ENCODE data around the gene ZNF354C. TPM values are rescaled to one million over a fixed set of nuclear protein-coding genes. Genes with fewer than 3 reads are reported as not detected.
"Not testable (repeated sequence)": the region's sequence is repeated elsewhere in the genome, so short reads cannot be mapped to it uniquely, and the experiment has no call there.

ZNF354C gene
- total and polyA plus RNA-seq, 5 donors from 2014 or later: 0.64 to 4.5 (median 1.1) TPM

- not testable (repeated sequence) for H3K4me1 Mint-ChIP-seq; H3K36me3 Mint-ChIP-seq; H3K27me3 Mint-ChIP-seq; H3K27ac Mint-ChIP-seq; ATAC-seq (ENCODE audit: low read depth in 2 of 2); H3K4me3 ChIP-seq (ENCODE audit: low read depth, low read length); H3K4me3 Mint-ChIP-seq; H3K27me3 ChIP-seq (ENCODE audit: control insufficient read depth, insufficient read depth, low read length); DNase-seq; H3K36me3 ChIP-seq (ENCODE audit: control insufficient read depth, insufficient read depth, low read length); H3K27ac ChIP-seq (ENCODE audit: insufficient read depth, low read length, poor library complexity, severe bottlenecking); H3K4me1 ChIP-seq (ENCODE audit: control insufficient read depth, insufficient read depth, low read length, poor library complexity, severe bottlenecking)
- peaks cover 0 to 34% (median 8%) of the 10 kb centered on the region in 7 donors for H3K9me3 Mint-ChIP-seq
- peaks cover 28 to 34% of the 10 kb centered on the region in 2 experiments for H3K9me3 ChIP-seq (ENCODE audit: control insufficient read depth in 2 of 2, low read length in 2 of 2)
These were observed 41.1 kb downstream of the ZNF354C start for GRCh38 chr5:179101282-179101681.

- peaks cover 17 to 18% of the 10 kb centered on the region in 2 experiments for H3K9me3 ChIP-seq (ENCODE audit: control insufficient read depth in 2 of 2, low read length in 2 of 2)
- H3K4me3 ChIP-seq (ENCODE audit: low read depth, low read length): no peak overlapping the region
- no peaks in the 10 kb centered on the region for H3K27me3 ChIP-seq (ENCODE audit: control insufficient read depth, insufficient read depth, low read length)
- ATAC-seq (ENCODE audit: low read depth in 2 of 2): no peak
- Mint-ChIP-seq H3K4me3 (no peak overlapping the region), H3K36me3 (peaks cover 9% of the 10 kb centered on the region), H3K27me3 (no peaks in the 10 kb centered on the region), H3K9me3 (peaks cover 0 to 50% (median 14%) of the 10 kb centered on the region in 7 donors), H3K27ac (no peak overlapping the region), H3K4me1 (no peaks in the 10 kb centered on the region)
- H3K36me3 ChIP-seq (ENCODE audit: control insufficient read depth, insufficient read depth, low read length): no peaks in the 10 kb centered on the region
- no peak overlapping the region for H3K27ac ChIP-seq (ENCODE audit: insufficient read depth, low read length, poor library complexity, severe bottlenecking)
- H3K4me1 ChIP-seq (ENCODE audit: control insufficient read depth, insufficient read depth, low read length, poor library complexity, severe bottlenecking): no peaks in the 10 kb centered on the region
- no peak for DNase-seq
These were observed 50.4 kb downstream of the ZNF354C start for GRCh38 chr5:179110528-179110927.

- Histone ChIP-seq H3K4me1 (ENCODE audit: control insufficient read depth, insufficient read depth, low read length, poor library complexity, severe bottlenecking) (no peaks in the 10 kb centered on the region), H3K9me3 (ENCODE audit: control insufficient read depth in 2 of 2, low read length in 2 of 2) (peaks cover 17 to 18% of the 10 kb centered on the region in 2 experiments), H3K4me3 (ENCODE audit: low read depth, low read length) (no peak overlapping the region), H3K27me3 (ENCODE audit: control insufficient read depth, insufficient read depth, low read length) (no peaks in the 10 kb centered on the region), H3K27ac (ENCODE audit: insufficient read depth, low read length, poor library complexity, severe bottlenecking) (no peak overlapping the region), H3K36me3 (ENCODE audit: control insufficient read depth, insufficient read depth, low read length) (no peaks in the 10 kb centered on the region)
- peaks cover 9% of the 10 kb centered on the region for H3K36me3 Mint-ChIP-seq
- H3K27me3 Mint-ChIP-seq: no peaks in the 10 kb centered on the region
- DNase-seq (no peak), ATAC-seq (ENCODE audit: low read depth in 2 of 2) (no peak)
- no peaks in the 10 kb centered on the region for H3K4me1 Mint-ChIP-seq
- H3K4me3 Mint-ChIP-seq: no peak overlapping the region
- H3K27ac Mint-ChIP-seq: no peak overlapping the region
- H3K9me3 Mint-ChIP-seq: peaks cover 0 to 54% (median 14%) of the 10 kb centered on the region in 7 donors
These were observed 51.4 kb downstream of the ZNF354C start for GRCh38 chr5:179111267-179112207.

- peaks cover 12 to 18% of the 10 kb centered on the region in 2 experiments for H3K9me3 ChIP-seq (ENCODE audit: control insufficient read depth in 2 of 2, low read length in 2 of 2)
- no peaks in the 10 kb centered on the region for H3K4me1 ChIP-seq (ENCODE audit: control insufficient read depth, insufficient read depth, low read length, poor library complexity, severe bottlenecking)
- Mint-ChIP-seq H3K4me3 (no peak overlapping the region), H3K27me3 (no peaks in the 10 kb centered on the region), H3K27ac (no peak overlapping the region), H3K4me1 (no peaks in the 10 kb centered on the region), H3K9me3 (peaks cover 0 to 50% (median 14%) of the 10 kb centered on the region in 7 donors), H3K36me3 (peaks cover 9% of the 10 kb centered on the region)
- H3K36me3 ChIP-seq (ENCODE audit: control insufficient read depth, insufficient read depth, low read length): no peaks in the 10 kb centered on the region
- ATAC-seq (ENCODE audit: low read depth in 2 of 2) (no peak), DNase-seq (no peak)
- H3K27me3 ChIP-seq (ENCODE audit: control insufficient read depth, insufficient read depth, low read length): no peaks in the 10 kb centered on the region
- H3K4me3 ChIP-seq (ENCODE audit: low read depth, low read length): no peak overlapping the region
- H3K27ac ChIP-seq (ENCODE audit: insufficient read depth, low read length, poor library complexity, severe bottlenecking): no peak overlapping the region
These were observed 52.4 kb downstream of the ZNF354C start for GRCh38 chr5:179112469-179113142.

GRCh38 chr5:179113143-179113530 is 53.0 kb downstream of the ZNF354C start:
- ATAC-seq (ENCODE audit: low read depth in 2 of 2) (no peak), DNase-seq (no peak)
- Histone ChIP-seq H3K9me3 (ENCODE audit: control insufficient read depth in 2 of 2, low read length in 2 of 2) (peaks cover 10 to 18% of the 10 kb centered on the region in 2 experiments), H3K36me3 (ENCODE audit: control insufficient read depth, insufficient read depth, low read length) (no peaks in the 10 kb centered on the region), H3K4me3 (ENCODE audit: low read depth, low read length) (no peak overlapping the region), H3K27ac (ENCODE audit: insufficient read depth, low read length, poor library complexity, severe bottlenecking) (no peak overlapping the region), H3K4me1 (ENCODE audit: control insufficient read depth, insufficient read depth, low read length, poor library complexity, severe bottlenecking) (no peaks in the 10 kb centered on the region), H3K27me3 (ENCODE audit: control insufficient read depth, insufficient read depth, low read length) (no peaks in the 10 kb centered on the region)
- Mint-ChIP-seq H3K36me3 (peaks cover 9% of the 10 kb centered on the region), H3K9me3 (peaks cover 0 to 48% (median 17%) of the 10 kb centered on the region in 7 donors), H3K4me1 (no peaks in the 10 kb centered on the region), H3K27ac (peak overlapping the region in 1 of 3 donors; percentile 26), H3K4me3 (no peak overlapping the region), H3K27me3 (no peaks in the 10 kb centered on the region)

- Mint-ChIP-seq H3K27me3 (no peaks in the 10 kb centered on the region), H3K9me3 (peaks cover 0 to 42% (median 17%) of the 10 kb centered on the region in 7 donors), H3K27ac (no peak overlapping the region), H3K36me3 (peaks cover 9% of the 10 kb centered on the region), H3K4me3 (no peak overlapping the region), H3K4me1 (no peaks in the 10 kb centered on the region)
- no peak for DNase-seq
- no peak for ATAC-seq (ENCODE audit: low read depth in 2 of 2)
- Histone ChIP-seq H3K4me3 (ENCODE audit: low read depth, low read length) (no peak overlapping the region), H3K27me3 (ENCODE audit: control insufficient read depth, insufficient read depth, low read length) (no peaks in the 10 kb centered on the region), H3K27ac (ENCODE audit: insufficient read depth, low read length, poor library complexity, severe bottlenecking) (no peak overlapping the region), H3K36me3 (ENCODE audit: control insufficient read depth, insufficient read depth, low read length) (no peaks in the 10 kb centered on the region), H3K9me3 (ENCODE audit: control insufficient read depth in 2 of 2, low read length in 2 of 2) (peaks cover 8 to 18% of the 10 kb centered on the region in 2 experiments), H3K4me1 (ENCODE audit: control insufficient read depth, insufficient read depth, low read length, poor library complexity, severe bottlenecking) (no peaks in the 10 kb centered on the region)
These were observed 53.9 kb downstream of the ZNF354C start for GRCh38 chr5:179113945-179114641.

- H3K4me1 ChIP-seq (ENCODE audit: control insufficient read depth, insufficient read depth, low read length, poor library complexity, severe bottlenecking): no peaks in the 10 kb centered on the region
- Mint-ChIP-seq H3K36me3 (peaks cover 9% of the 10 kb centered on the region), H3K27me3 (no peaks in the 10 kb centered on the region), H3K4me1 (no peaks in the 10 kb centered on the region), H3K9me3 (peaks cover 0 to 37% (median 15%) of the 10 kb centered on the region in 7 donors), H3K27ac (no peak overlapping the region), H3K4me3 (no peak overlapping the region)
- ATAC-seq (ENCODE audit: low read depth in 2 of 2): no peak
- H3K27me3 ChIP-seq (ENCODE audit: control insufficient read depth, insufficient read depth, low read length): no peaks in the 10 kb centered on the region
- no peak overlapping the region for H3K4me3 ChIP-seq (ENCODE audit: low read depth, low read length)
- no peak overlapping the region for H3K27ac ChIP-seq (ENCODE audit: insufficient read depth, low read length, poor library complexity, severe bottlenecking)
- peaks cover 8 to 18% of the 10 kb centered on the region in 2 experiments for H3K9me3 ChIP-seq (ENCODE audit: control insufficient read depth in 2 of 2, low read length in 2 of 2)
- no peak for DNase-seq
- H3K36me3 ChIP-seq (ENCODE audit: control insufficient read depth, insufficient read depth, low read length): no peaks in the 10 kb centered on the region
These were observed 54.6 kb downstream of the ZNF354C start for GRCh38 chr5:179114756-179115155.

Measured in CD4-positive, CD25-positive, alpha-beta regulatory T cell (primary cell).